ENCODE data around the gene OR6P1.

Gene OR6P1

GRCh38 chr1:158547533-158547932 lies 22.8 kb downstream of the OR6P1 start:
- Mint-ChIP-seq H3K27me3 (peaks cover 40% of the 10 kb centered on the region), H3K4me1 (ENCODE audit: low read depth) (no peaks in the 10 kb centered on the region), H3K27ac (no peak overlapping the region), H3K9me3 (no peaks in the 10 kb centered on the region), H3K36me3 (ENCODE audit: low read depth) (no peaks in the 10 kb centered on the region), H3K4me3 (no peak overlapping the region)
- DNase-seq, result no peak

GRCh38 chr1:158537609-158538008 lies 32.8 kb downstream of the OR6P1 start:
- H3K9me3 Mint-ChIP-seq, result no peaks in the 10 kb centered on the region
- H3K27ac Mint-ChIP-seq, result no peak overlapping the region
- no peaks in the 10 kb centered on the region for H3K36me3 Mint-ChIP-seq (ENCODE audit: low read depth)
- H3K4me1 Mint-ChIP-seq (ENCODE audit: low read depth), result no peaks in the 10 kb centered on the region
- no peaks in the 10 kb centered on the region for H3K27me3 Mint-ChIP-seq
- no peak overlapping the region for H3K4me3 Mint-ChIP-seq
- DNase-seq, result no peak

- Mint-ChIP-seq H3K4me1 (ENCODE audit: low read depth) (no peaks in the 10 kb centered on the region), H3K4me3 (no peak overlapping the region), H3K9me3 (no peaks in the 10 kb centered on the region), H3K27me3 (peaks cover 11% of the 10 kb centered on the region), H3K36me3 (ENCODE audit: low read depth) (no peaks in the 10 kb centered on the region), H3K27ac (no peak overlapping the region)
- no peak for DNase-seq
Observed at GRCh38 chr1:158534496-158534895, 35.9 kb downstream of the OR6P1 start.

GRCh38 chr1:158527190-158527815 lies 43.1 kb downstream of the OR6P1 start:
- Mint-ChIP-seq H3K27me3 (peaks cover 21% of the 10 kb centered on the region), H3K4me3 (no peak overlapping the region)
- no peak for DNase-seq

GRCh38 chr1:158521666-158522058 lies 48.7 kb downstream of the OR6P1 start:
- no peak overlapping the region for H3K4me3 Mint-ChIP-seq
- H3K27me3 Mint-ChIP-seq, result peaks cover 26% of the 10 kb centered on the region
- no peaks in the 10 kb centered on the region for H3K9me3 Mint-ChIP-seq
- H3K4me1 Mint-ChIP-seq (ENCODE audit: low read depth), result no peaks in the 10 kb centered on the region
- DNase-seq, result no peak
- H3K27ac Mint-ChIP-seq, result no peak overlapping the region
- H3K36me3 Mint-ChIP-seq (ENCODE audit: low read depth), result no peaks in the 10 kb centered on the region

More at GRCh38 chr1:158527190-158527815, 43.1 kb downstream of the OR6P1 start:
- no peak overlapping the region for H3K27ac Mint-ChIP-seq
- H3K9me3 Mint-ChIP-seq, result peaks cover 5% of the 10 kb centered on the region
- no peaks in the 10 kb centered on the region for H3K4me1 Mint-ChIP-seq (ENCODE audit: low read depth)
- no peaks in the 10 kb centered on the region for H3K36me3 Mint-ChIP-seq (ENCODE audit: low read depth)

- H3K4me3 Mint-ChIP-seq, result no peak overlapping the region
- DNase-seq, result no peak
- no peaks in the 10 kb centered on the region for H3K36me3 Mint-ChIP-seq (ENCODE audit: low read depth)
- no peaks in the 10 kb centered on the region for H3K4me1 Mint-ChIP-seq (ENCODE audit: low read depth)
- no peaks in the 10 kb centered on the region for H3K9me3 Mint-ChIP-seq
- no peak overlapping the region for H3K27ac Mint-ChIP-seq
- peaks cover 26% of the 10 kb centered on the region for H3K27me3 Mint-ChIP-seq
Observed at GRCh38 chr1:158520955-158521665, 49.3 kb downstream of the OR6P1 start.

- no peak overlapping the region for H3K4me3 Mint-ChIP-seq
- no peaks in the 10 kb centered on the region for H3K36me3 Mint-ChIP-seq (ENCODE audit: low read depth)
- DNase-seq, result no peak
- no peaks in the 10 kb centered on the region for H3K9me3 Mint-ChIP-seq
- H3K27me3 Mint-ChIP-seq, result peaks cover 28% of the 10 kb centered on the region
- H3K4me1 Mint-ChIP-seq (ENCODE audit: low read depth), result no peaks in the 10 kb centered on the region
- H3K27ac Mint-ChIP-seq, result no peak overlapping the region
Observed at GRCh38 chr1:158520021-158520420, 50.4 kb downstream of the OR6P1 start.

GRCh38 chr1:158516966-158517365 lies 53.4 kb downstream of the OR6P1 start:
- Mint-ChIP-seq H3K9me3 (no peaks in the 10 kb centered on the region), H3K27ac (no peak overlapping the region), H3K4me3 (no peak overlapping the region), H3K36me3 (ENCODE audit: low read depth) (no peaks in the 10 kb centered on the region), H3K4me1 (ENCODE audit: low read depth) (no peaks in the 10 kb centered on the region), H3K27me3 (peaks cover 27% of the 10 kb centered on the region)
- DNase-seq, result no peak
